ENCODE measurements around the gene RASAL2. TPM values are rescaled to one million over a fixed set of nuclear protein-coding genes. Genes with fewer than 3 reads are reported as not detected.

RASAL2 gene
- total RNA-seq, 2 donors from 2014 or later, result 9.9 to 20.4 TPM

- intact Hi-C loops (cut with DNase I), result no loop called here
- Histone ChIP-seq H3K4me1 (peaks cover 4% of the 10 kb centered on the region), H3K4me3 (no peak overlapping the region), H3K27ac (no peak overlapping the region), H3K36me3 (replicated peaks in 1 of 2; ENCODE audit: insufficient read depth in 1 of 2, low read depth in 2 of 2) (no peaks in the 10 kb centered on the region), H3K9me3 (no peaks in the 10 kb centered on the region), H3K27me3 (no peaks in the 10 kb centered on the region)
- no peak for ATAC-seq
- TF ChIP-seq CTCF (IDR thresholded peaks at IDR 0.05) (no peak), POLR2A (IDR thresholded peaks at IDR 0.05) (no peak)
- no peak for DNase-seq
- WGBS, 2 donors, result 77 to 94% methylated on average over 1 of the region's 1 CpG
Observed at GRCh38 chr1:178145605-178146004, 51.7 kb downstream of the RASAL2 start.

GRCh38 chr1:178146436-178146835 is 52.5 kb downstream of the RASAL2 start:
- no peak overlapping the region for H3K4me3 ChIP-seq
- peaks cover 9% of the 10 kb centered on the region for H3K4me1 ChIP-seq
- ATAC-seq, result no peak
- no peaks in the 10 kb centered on the region for H3K36me3 ChIP-seq (replicated peaks in 1 of 2; ENCODE audit: insufficient read depth in 1 of 2, low read depth in 2 of 2)
- TF ChIP-seq POLR2A (IDR thresholded peaks at IDR 0.05), result no peak
- no peak for TF ChIP-seq CTCF (IDR thresholded peaks at IDR 0.05)
- H3K27me3 ChIP-seq, result no peaks in the 10 kb centered on the region
- H3K9me3 ChIP-seq, result no peaks in the 10 kb centered on the region
- DNase-seq, result no peak
- intact Hi-C loops (cut with DNase I), result no loop called here
- WGBS, 2 donors, result 94 to 95% methylated on average over 2 of the region's 2 CpGs
- no peak overlapping the region for H3K27ac ChIP-seq

- WGBS, 2 donors, result 0% methylated on average over 1 of the region's 1 CpG
- Histone ChIP-seq H3K9me3 (no peaks in the 10 kb centered on the region), H3K4me3 (no peak overlapping the region), H3K36me3 (replicated peaks in 1 of 2; ENCODE audit: insufficient read depth in 1 of 2, low read depth in 2 of 2) (no peaks in the 10 kb centered on the region), H3K27ac (no peak overlapping the region), H3K27me3 (no peaks in the 10 kb centered on the region), H3K4me1 (peaks cover 9% of the 10 kb centered on the region)
- no peak for TF ChIP-seq POLR2A (IDR thresholded peaks at IDR 0.05)
- peak; percentile 33 for ATAC-seq
- intact Hi-C loops (cut with DNase I), result no loop called here
- no peak for DNase-seq
Observed at GRCh38 chr1:178150610-178151009, 56.7 kb downstream of the RASAL2 start.

GRCh38 chr1:178151831-178152230 is 57.9 kb downstream of the RASAL2 start:
- no peaks in the 10 kb centered on the region for H3K9me3 ChIP-seq
- H3K27ac ChIP-seq, result no peak overlapping the region
- H3K4me1 ChIP-seq, result peaks cover 9% of the 10 kb centered on the region
- intact Hi-C loops (cut with DNase I), result no loop called here
- TF ChIP-seq POLR2A (IDR thresholded peaks at IDR 0.05) (no peak), CTCF (IDR thresholded peaks at IDR 0.05) (no peak)
- H3K36me3 ChIP-seq (replicated peaks in 1 of 2; ENCODE audit: insufficient read depth in 1 of 2, low read depth in 2 of 2), result no peaks in the 10 kb centered on the region
- no peak overlapping the region for H3K4me3 ChIP-seq
- H3K27me3 ChIP-seq, result no peaks in the 10 kb centered on the region
- no peak for DNase-seq
- ATAC-seq, result no peak
- WGBS, 2 donors, result 67 to 84% methylated on average over 1 of the region's 1 CpG

- no peak for DNase-seq
- intact Hi-C loops (cut with DNase I), result no loop called here
- 74 to 76% methylated on average over 6 of the region's 6 CpGs for WGBS, 2 donors
Observed at GRCh38 chr1:178155481-178156255, 61.8 kb downstream of the RASAL2 start.

More at GRCh38 chr1:178155481-178156255, 61.8 kb downstream of the RASAL2 start:
- no peak for TF ChIP-seq POLR2A (IDR thresholded peaks at IDR 0.05)
- TF ChIP-seq CTCF (IDR thresholded peaks at IDR 0.05), result no peak
- no peaks in the 10 kb centered on the region for H3K36me3 ChIP-seq (replicated peaks in 1 of 2; ENCODE audit: insufficient read depth in 1 of 2, low read depth in 2 of 2)
- H3K4me3 ChIP-seq, result no peak overlapping the region
- H3K4me1 ChIP-seq, result peaks cover 5% of the 10 kb centered on the region
- ATAC-seq, result no peak
- no peak overlapping the region for H3K27ac ChIP-seq
- H3K9me3 ChIP-seq, result no peaks in the 10 kb centered on the region
- no peaks in the 10 kb centered on the region for H3K27me3 ChIP-seq
